22Rv1 (cell line): ENCODE measurements around the gene DCXR.

Source experiments
- H3K27ac ChIP-seq: fragments of 450-650 bp; 2 replicates; pipeline ENCODE4 v1.5.1; 2017
- CTCF ChIP-seq: fragments of 450-650 bp; IDR thresholded peaks from 2 replicates; pipeline ENCODE4 v1.5.1; 2017; ENCODE audit warnings: mild to moderate bottlenecking
- ZFX ChIP-seq: fragments of 450-650 bp; IDR thresholded peaks from 2 replicates; pipeline ENCODE4 v1.6.1; 2017; ENCODE audit warnings: antibody characterized with exemption, borderline replicate concordance

The DCXR gene

GRCh38 chr17:82016875-82017459, 20.5 kb downstream of the DCXR start:
- TF ChIP-seq CTCF (no peak), ZFX (no peak)
- peak overlapping the region; percentile 49; the same call in 1 of the 2 replicates for H3K27ac ChIP-seq

GRCh38 chr17:82016061-82016874, 21.2 kb downstream of the DCXR start:
- H3K27ac ChIP-seq = no peak overlapping the region
- TF ChIP-seq ZFX = no peak
- TF ChIP-seq CTCF = no peak

- TF ChIP-seq ZFX = no peak
- TF ChIP-seq CTCF = no peak
- no peak overlapping the region for H3K27ac ChIP-seq
These were observed 22.1 kb downstream of the DCXR start for GRCh38 chr17:82015311-82015971.

GRCh38 chr17:82014971-82015310, 22.6 kb downstream of the DCXR start:
- no peak overlapping the region for H3K27ac ChIP-seq
- TF ChIP-seq ZFX (no peak), CTCF (no peak)

GRCh38 chr17:82014432-82014831, 23.1 kb downstream of the DCXR start:
- TF ChIP-seq CTCF (peak; percentile 30), ZFX (no peak)
- no peak overlapping the region for H3K27ac ChIP-seq

- H3K27ac ChIP-seq = no peak overlapping the region
- TF ChIP-seq CTCF = no peak
- no peak for TF ChIP-seq ZFX
These were observed 23.6 kb downstream of the DCXR start for GRCh38 chr17:82013772-82014321.
